IPS-NIHi7 (cell line): ENCODE results near the gene FOSL2.

ENCODE experiments used
- DNase-seq: peaks from one replicate; pipeline ENCODE4 v3.0.0; 2012; ENCODE audit warnings: mixed read lengths; ENCODE audit errors: extremely low spot score

Gene FOSL2

DNA sequence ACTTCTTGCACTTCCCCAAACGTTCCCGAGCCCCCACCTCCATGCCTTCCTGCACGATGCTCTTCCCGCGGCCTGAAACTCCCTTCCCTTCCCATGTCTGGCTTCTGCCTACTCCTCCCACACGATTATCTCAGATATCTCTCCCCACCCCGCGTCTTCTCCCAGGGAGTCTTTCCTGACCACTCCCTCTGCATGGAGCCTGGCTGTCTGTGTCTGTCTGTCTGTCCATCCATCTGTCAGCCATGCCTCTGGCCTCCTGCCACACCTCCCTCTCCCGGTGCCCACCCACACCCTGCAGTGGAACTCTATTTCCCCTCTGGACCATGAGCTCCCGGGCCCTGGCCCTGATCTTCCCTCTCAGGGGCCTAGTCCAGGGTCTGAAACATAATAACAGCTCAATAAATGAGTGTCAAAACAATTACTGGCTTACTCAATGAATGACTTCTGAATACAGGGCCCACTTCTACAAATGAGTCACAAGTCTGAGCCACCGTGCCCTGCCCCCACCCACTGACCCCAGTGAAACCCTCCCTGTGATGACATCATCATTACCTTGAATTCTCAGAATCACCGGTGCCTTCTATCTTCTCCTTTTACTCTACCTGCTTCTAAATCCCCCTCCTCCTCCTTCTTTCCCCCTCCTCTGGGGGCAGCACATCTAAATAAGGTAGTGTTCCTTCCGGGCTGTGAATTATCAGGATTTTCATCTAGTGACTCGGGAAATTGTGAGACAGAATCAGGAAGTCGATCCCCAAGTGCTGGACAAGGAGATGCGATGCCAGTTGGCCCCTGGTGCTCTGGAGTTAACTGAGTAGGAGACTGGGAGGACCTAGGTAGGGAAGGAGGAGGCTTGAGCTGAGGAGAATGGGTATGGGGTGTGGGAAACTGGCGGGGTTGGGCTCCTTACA, 57.1 kb downstream of the FOSL2 start:
- no peak for DNase-seq

DNA sequence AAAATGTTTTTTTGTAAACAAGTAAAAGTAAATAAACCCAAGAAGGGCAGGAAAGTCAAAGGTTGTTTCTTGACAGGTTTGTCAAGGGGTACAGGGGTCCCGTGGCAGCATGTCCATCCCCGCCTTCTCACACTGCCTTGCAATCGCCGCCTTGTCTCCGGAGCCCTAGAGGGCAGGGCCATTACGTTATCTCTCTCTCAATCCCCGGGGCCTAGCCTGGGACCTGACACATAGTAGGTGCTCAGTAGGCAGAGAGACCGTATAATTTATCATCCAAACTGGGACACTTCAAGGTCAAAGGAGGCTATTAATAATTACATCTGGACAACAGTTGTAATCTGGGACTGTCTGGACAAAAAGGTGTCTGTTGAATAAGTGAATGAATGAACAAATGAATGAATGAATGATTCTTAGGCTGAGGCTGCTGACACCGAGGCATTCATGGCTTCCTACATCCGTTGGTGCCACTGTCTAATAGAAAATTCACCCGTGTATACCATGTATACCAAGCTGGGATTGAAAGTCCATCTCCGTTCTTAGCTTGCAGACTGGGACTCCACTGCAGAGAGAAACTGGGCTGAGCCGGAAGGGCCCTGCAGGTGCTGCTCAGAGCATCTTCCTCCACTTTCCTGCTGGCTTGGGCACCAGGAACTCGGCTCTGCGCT, 58.4 kb downstream of the FOSL2 start:
- DNase-seq: no peak

DNA sequence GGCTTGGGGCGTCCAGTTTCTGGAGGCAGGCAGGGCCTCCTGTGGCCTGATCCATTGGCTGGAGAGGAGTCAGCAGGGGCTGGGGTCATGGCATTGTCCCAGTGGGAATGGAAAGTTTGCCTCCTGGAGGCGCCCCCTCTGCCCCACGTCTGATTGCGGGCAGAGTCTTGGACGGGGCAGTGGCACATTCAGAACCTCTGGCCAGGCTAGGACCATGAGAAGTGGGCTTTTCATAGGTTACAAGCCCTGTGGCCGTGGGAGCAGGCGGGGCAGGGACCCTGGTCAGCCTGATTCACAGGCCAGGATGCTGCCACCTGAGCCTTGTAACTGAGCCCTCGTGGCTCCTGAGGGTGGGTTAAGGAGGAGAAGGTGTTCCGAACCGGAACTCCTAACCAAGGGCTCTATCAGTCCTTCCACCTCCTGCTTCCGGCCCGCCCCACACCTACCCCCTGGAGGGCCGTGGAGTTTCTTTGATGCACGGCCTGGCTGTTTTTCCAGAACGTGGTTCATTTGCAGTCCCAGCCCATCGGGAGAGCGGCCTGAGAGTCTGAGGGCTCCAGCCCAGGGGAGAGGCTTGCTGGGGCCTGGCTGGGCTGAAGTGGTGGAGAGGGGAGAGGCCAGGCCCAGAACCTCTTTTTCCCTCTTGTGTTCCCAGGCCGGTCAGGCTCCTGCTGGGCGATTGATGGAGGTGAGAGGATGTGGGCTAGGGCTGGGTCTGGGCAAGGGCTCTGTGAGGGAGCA, 59.3 kb downstream of the FOSL2 start:
- DNase-seq: no peak

DNA sequence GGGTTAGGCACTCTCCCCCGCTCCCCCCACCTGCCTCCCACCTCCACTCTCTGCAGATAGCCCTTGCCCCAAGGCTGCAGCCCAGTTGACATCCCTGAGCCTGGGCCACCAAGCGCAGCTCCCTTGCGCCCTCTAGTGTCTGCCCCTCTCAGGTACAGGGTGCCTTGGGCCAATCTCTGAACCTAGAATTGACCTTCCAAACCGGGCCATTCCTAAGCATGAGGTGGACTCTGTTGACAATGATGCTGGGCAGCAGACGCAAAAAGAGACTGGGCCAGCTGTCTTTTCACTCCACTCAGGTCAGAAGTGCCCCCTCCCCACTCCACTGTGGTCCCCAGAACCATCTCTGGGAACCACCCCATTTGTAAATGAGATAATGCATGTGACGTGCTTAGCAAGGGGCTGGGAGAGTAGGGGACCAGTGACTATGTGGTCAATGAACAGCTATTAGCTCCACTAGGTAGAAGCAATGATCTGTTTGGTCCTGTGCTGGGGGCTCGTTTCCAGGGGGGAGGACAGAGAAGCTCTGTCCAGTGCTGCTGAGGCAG, 60.0 kb downstream of the FOSL2 start:
- DNase-seq: peak; percentile 91

DNA sequence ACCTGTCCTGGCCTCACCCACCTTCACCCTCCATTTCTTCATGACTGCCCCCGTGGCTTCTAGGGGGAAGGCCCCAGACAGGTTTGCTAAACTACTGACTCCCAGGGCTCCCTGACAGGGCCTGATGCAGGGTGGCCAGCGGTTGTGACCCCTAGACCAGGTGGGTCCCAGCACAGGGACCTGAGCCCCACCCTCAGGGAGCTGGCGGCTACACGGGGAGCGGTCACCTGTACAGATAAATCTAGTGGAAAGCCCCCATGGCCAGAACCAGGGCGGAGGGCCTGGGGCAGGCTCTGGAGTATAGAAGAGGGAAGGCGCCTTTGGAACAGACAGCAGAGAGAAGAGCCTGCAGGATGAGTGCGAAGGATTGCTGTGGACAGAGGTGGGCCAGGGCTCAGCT, 60.7 kb downstream of the FOSL2 start:
- DNase-seq: no peak

DNA sequence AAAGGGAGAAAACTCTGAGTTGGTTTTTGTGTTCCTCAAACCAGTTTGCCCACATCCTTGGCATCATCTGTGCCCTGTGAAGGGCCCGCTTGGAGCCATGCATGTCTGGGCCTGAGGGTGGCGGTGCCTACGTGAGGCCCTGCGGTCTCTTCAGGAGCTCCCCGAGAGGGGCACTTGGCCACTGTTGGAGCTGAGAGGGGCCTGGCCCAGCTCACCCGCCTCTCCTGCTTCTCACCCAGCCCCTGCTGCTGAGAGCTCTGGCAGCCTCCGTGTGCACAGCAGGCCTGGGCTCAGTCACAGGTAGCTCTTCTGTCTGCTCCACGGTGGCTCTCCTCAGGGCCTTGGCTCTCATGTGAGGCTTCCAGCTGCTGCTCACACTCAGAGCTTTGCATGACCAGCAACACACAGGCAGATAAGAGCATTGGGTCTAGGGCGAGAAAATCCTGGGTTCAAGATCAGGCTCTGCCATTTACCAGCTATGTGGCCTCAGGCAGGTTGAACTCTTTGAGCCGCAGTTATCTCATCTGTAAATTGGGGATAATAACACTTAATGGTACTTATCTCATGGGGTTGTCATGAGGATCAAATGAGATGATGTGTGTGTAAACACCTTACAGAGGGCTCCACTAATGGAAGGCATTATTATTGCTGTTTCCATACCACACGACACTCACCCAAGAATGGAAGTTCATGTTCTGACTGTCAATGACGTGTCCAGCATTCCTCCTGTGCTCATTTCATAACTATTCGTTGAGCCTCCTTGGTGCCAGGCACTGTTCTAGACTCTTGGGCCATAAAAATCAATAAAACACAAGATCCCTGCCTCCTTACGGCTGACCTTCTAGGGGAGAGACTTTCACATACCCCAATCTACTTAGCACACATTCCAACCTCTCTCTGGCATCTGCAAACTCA, 61.6 kb downstream of the FOSL2 start:
- no peak for DNase-seq

DNA sequence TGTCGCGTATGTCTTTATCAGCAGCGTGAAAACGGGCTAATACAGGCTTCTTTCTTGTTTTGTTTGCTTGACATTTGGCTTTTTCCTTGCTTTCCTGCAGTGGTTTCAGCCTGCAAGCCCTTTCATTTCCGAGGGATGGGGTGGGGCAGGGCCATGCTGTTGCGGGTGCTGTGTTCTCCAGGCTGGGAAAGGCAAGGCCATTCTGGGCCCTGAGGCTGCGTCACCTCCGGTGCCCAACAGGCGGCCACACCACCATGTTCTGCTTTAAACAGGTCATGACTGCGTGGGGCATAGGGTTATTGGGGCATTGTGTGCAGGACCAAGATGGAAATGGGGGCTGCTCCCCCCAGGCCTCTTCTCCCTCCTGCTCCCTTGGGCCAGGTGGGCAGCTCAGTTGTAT, 64.6 kb downstream of the FOSL2 start:
- DNase-seq: peak; percentile 66

DNA sequence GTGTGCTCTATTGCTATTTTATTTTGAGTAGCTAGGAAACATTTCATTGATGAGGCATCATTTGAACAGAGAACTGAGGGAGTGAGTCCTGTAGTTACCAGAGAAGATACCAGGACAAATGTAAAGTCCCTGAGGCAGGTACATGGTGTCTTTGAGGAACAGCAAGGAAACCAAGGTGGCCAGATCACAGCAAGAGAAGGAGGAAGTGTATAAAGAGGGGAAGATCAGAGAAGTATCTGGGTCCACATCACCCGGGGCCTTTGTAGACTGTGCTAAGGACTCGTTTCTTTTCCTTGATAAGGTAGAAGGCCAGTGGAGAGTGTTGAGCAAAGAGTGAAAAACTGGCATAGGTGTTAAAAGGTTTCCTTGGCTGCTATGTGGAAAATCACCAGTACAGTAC, 68.4 kb downstream of the FOSL2 start:
- DNase-seq: no peak

DNA sequence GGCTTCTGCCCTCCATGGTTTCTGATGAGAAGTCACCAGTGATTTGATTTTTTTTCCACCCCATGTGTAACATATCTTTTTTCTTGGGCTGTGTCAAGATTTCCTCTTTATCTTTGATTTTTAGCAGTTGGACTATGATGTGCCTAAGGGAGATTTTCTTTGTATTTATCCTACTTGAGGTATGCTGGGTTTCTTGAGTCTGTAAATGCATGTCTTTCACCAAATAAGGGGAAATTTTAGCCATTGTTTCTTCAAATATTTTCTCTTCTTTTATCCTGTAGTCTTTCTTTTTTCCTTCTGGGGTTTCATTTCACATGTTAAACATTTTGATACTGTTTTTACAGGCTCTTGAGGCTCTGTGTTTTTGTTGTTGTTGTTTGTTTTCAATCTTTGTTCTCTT, 69.5 kb downstream of the FOSL2 start:
- no peak for DNase-seq

DNA sequence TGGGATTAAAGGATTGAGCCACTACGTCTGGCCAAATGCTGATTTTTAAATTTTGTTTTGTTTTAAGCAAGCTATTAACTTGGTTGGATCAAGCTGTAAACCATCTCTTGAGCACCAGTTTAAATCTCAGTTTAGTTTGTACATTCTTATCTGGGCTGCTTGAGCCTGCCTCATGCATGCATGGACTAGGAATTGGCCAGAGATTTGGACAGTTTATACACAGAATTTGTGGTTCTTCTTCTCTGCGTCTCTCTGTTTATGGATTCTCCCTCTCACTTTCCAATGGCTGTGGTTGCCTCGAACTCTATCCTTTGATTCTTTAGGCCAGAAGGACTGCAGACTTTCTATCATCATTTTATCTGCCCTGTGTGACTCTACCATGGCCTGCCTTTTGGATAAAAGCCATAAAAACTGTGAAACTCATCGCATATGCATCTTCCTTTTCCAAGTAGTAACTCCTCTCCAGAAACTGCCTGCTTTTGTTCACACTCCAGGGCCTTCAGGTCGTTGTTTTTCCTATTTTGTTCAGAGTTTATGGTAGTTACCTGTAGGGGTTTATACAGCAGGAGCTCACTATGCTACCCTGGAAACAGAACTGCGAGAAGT, 70.7 kb downstream of the FOSL2 start:
- DNase-seq: no peak

DNA sequence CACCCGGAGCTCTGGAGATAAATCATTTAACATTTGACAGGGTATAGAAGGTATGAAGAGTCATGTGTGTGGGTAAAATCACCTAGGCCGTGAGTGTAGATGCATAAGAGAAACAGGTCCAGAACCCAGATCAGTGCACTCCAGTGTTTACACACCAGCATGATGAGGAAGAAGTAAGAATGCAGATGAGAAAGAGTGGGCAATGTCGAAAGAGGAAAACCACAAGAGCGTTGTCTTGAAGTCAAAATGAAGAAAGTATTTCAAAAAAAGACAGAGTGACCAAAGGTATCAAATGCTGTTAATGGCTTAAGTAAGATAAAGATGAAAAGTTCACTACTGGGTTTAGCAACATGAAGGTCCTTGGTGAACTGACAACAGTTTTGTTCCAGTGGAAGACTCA, 71.2 kb downstream of the FOSL2 start:
- DNase-seq: no peak

DNA sequence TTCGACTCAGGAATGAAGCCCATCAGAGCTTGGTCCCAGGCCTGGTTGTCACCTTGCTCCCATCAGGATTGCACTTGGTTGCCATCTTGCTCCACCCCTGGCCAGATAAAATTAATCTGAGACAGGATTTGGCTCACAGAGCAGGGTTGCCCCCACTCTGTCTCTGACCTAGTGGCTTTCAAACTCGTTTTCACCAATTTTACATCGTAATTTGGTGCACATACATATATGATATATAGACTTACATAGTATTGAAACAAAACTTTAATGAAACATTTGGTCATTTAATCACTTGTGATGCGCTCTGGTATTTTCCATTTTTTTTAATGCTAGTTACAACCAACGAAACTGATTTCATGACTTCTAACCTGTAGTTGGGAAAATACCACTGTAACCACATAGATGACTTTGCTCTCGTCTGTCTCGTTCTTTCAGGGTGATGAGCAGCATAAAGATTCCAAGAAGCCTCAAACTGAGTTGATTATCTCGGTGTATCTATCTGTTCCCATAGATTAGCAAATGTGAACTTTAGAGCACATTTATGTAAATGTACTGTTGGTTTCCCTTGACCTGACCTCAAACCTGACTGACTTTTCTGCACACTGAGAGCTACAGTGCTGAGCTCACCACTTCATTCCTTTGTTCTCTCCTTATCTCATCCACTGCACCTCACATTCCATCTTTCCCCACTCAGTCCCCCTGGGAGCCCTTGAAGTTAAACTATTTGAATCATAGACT, 72.7 kb downstream of the FOSL2 start:
- no peak for DNase-seq
